HG02588 (cell line): ENCODE data around the gene ORAI1.
"Not testable (repeated sequence)": the region's sequence is repeated elsewhere in the genome, so short reads cannot be mapped to it uniquely, and the experiment has no call there.

Experiments used
- ATAC-seq: cut with Tn5 transposase; IDR thresholded peaks from one replicate; pipeline ENCODE4 v1.9.1; 2021; ENCODE audit warnings: mild to moderate bottlenecking, moderate library complexity; ENCODE audit not compliant: unreplicated experiment

The ORAI1 gene

GRCh38 chr12:121626087-121626852, at the start of gene ORAI1:
TSS of gene ORAI1 (plus strand) at chr12:121626530.
- ATAC-seq: peak; percentile 65

- no peak for ATAC-seq
These were observed 49.4 kb upstream of the ORAI1 start for GRCh38 chr12:121576851-121577391.

GRCh38 chr12:121577443-121578180, 48.7 kb upstream of the ORAI1 start:
- ATAC-seq: no peak

- no peak for ATAC-seq
These were observed 47.8 kb upstream of the ORAI1 start for GRCh38 chr12:121578230-121579189.

GRCh38 chr12:121579190-121579791, 47.0 kb upstream of the ORAI1 start:
- no peak for ATAC-seq

GRCh38 chr12:121579981-121580868, 46.1 kb upstream of the ORAI1 start:
- ATAC-seq: no peak

GRCh38 chr12:121580959-121581685, 45.2 kb upstream of the ORAI1 start, which contains the start of gene KDM2B:
TSS of gene KDM2B (minus strand) at chr12:121581023. CDS start at chr12:121580911, 112 bp downstream.
- ATAC-seq: no peak

GRCh38 chr12:121581686-121582429, 44.5 kb upstream of the ORAI1 start:
- no peak for ATAC-seq

- no peak for ATAC-seq
These were observed 43.6 kb upstream of the ORAI1 start for GRCh38 chr12:121582583-121583333.

- ATAC-seq: not testable (repeated sequence)
These were observed 43.0 kb upstream of the ORAI1 start for GRCh38 chr12:121583334-121583661.

GRCh38 chr12:121584885-121585284, 41.4 kb upstream of the ORAI1 start:
- ATAC-seq: not testable (repeated sequence)

- no peak for ATAC-seq
These were observed 35.7 kb upstream of the ORAI1 start for GRCh38 chr12:121590476-121591143.

- no peak for ATAC-seq
These were observed 34.0 kb upstream of the ORAI1 start for GRCh38 chr12:121592320-121592719.

- no peak for ATAC-seq
These were observed 30.8 kb upstream of the ORAI1 start for GRCh38 chr12:121595520-121595919.

- ATAC-seq: no peak
These were observed 29.8 kb upstream of the ORAI1 start for GRCh38 chr12:121596526-121596925.

- ATAC-seq: no peak
These were observed 25.5 kb upstream of the ORAI1 start for GRCh38 chr12:121600702-121601336.
